Hematopoietic multipotent progenitor cell treated with erythropoietin and hydrocortisone succinate and interleukin-3 and kit ligand, for 15 days (in vitro differentiated cells): ENCODE measurements around the gene TBC1D1.

Experiments
- DNase-seq: peaks from one replicate; pipeline ENCODE4 v3.0.0-alpha.2; 2015; ENCODE audit warnings: low spot score

Gene TBC1D1

DNA sequence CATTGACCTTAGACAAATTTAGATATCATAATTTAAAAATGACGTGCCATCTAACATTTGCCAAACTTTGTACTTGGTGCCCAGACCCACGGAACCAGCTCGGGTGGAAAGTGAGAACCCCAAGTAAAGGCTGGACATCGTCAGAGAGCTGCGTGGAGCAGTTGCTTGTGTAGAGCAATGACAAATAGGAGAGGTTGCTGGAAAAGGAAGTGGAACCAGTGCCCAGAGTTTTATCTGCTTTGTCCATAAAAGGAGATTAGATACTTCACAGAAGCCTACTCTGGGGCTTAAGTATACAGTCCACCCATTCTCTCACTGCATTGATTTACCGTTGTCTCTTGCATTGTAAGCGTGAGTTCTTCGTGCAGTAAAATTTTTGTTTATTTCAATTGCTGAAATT lies 5.4 kb upstream of the TBC1D1 start:
- no peak for DNase-seq

GRCh38 chr4:37889849-37890800 lies 759 bp upstream of the TBC1D1 start:
- no peak for DNase-seq

- no peak for DNase-seq
These were observed 626 bp downstream of the TBC1D1 start for GRCh38 chr4:37891260-37892159.

DNA sequence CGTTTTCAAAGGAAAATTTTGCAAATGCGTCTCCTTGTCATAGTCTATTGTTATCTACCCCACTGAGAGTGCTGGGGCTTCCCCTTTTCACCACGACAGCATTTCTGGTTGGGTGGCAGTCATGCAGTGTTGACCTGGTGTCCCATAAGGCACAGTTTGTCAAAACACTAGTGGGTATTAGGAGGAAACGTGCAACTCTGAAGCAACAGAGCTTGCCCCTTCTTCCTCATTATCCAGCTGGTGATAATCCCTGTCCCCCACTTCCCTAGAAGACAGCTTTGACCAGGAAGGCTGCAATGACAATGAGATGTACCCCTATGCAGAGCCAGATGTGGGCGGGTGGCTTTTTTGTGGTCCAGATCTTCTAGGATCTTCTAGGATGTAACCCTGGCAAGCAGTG lies 1.8 kb downstream of the TBC1D1 start:
- no peak for DNase-seq

- no peak for DNase-seq
These were observed 2.3 kb downstream of the TBC1D1 start for GRCh38 chr4:37893164-37893563.

DNA sequence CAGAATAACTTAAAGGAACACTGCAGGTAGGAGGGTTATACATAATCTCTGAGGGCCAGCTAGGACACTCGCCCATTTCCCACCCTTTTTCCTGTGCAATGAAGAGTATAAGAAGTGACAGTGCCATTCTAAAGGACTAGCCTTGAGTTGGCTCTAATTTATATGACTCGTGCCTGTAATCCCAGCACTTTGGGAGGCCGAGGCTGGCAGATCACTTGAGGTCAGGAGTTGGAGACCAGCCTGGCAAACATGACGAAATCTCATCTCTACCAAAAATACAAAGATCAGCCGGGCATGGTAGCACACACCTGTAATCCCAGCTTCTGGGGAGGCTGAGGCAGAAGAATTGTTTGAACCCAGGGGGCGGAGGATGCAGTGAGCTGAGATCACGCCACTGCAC lies 4.4 kb downstream of the TBC1D1 start:
- DNase-seq = no peak

- DNase-seq = no peak
These were observed 5.4 kb downstream of the TBC1D1 start for GRCh38 chr4:37896206-37896860.

DNA sequence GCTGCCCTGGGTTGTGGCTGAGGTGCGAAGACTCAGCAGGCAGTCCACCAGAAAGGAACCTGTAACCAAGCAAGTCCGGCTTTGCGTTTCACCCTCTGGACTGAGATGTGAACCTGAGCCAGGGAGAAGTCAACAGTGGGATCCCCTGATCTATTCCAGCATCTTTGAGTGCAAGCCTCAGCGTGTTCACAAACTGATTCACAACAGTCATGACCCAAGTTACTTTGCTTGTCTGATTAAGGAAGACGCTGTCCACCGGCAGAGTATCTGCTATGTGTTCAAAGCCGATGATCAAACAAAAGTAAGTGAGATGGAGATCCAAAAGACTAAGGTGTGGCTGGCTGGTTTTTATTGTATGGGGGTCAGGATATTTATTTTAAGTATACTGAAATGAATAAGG lies 11.3 kb downstream of the TBC1D1 start:
- DNase-seq = no peak

- DNase-seq = no peak
These were observed 12.1 kb downstream of the TBC1D1 start for GRCh38 chr4:37902738-37903693.

DNA sequence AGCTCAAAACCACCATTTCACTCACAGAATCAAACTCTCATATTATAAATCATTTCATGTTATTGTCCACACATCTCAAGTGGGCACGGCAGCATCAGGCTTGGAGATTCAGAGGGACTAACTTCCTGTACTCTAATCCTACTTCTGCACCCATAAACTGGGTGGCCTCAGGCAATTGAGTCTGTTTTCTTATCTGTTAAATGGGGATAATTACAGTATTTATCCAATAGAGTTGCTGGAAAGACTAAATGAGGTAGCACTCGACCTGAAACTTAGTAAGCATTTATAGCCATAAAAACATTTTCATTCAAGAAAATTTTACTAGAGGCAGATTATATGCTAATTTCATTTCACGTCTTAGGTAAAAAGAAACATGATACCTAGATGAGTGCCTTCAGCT lies 13.0 kb downstream of the TBC1D1 start:
- DNase-seq = no peak

- DNase-seq = no peak
These were observed 13.9 kb downstream of the TBC1D1 start for GRCh38 chr4:37904824-37905223.

GRCh38 chr4:37905533-37906169 lies 14.8 kb downstream of the TBC1D1 start:
- DNase-seq = no peak

GRCh38 chr4:37908488-37909331 lies 17.8 kb downstream of the TBC1D1 start:
- no peak for DNase-seq

DNA sequence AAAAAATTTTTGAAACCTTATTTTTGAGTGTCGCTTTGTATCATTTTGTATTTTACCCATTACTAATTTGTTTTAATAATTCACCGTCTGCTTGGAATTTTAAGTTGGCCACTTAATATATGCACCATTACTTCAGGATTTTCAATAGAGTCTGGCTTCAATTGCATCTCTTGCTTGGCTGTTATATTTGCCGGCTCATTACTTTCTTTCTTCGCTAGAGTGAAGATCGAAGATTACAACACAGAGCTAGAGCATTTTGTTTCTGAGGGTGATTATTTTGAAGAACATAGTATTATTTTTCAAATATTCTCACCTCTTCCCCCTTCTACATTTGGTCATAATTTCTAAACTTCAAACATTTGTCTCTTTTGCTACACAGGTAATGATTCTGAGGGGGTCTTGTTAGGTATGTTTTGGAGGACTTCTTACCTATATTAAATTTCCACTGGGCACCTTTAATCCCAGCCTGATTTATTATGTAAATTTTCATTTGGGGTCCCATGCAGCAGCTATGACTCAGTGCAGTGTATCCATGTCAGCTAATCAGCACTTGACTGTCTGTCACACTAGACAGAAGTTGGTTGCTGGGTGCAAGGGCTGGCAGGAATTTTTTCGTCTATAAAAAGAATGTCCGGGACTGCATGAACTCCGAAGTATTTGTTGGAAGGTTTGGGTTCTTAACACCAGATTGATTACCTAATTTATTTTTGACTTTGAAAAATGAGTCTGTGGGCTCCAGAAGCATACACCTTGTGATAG lies 18.6 kb downstream of the TBC1D1 start:
- DNase-seq = no peak

- DNase-seq = no peak
These were observed 19.2 kb downstream of the TBC1D1 start for GRCh38 chr4:37910091-37910486.

GRCh38 chr4:37914539-37914938 lies 23.7 kb downstream of the TBC1D1 start:
- no peak for DNase-seq

DNA sequence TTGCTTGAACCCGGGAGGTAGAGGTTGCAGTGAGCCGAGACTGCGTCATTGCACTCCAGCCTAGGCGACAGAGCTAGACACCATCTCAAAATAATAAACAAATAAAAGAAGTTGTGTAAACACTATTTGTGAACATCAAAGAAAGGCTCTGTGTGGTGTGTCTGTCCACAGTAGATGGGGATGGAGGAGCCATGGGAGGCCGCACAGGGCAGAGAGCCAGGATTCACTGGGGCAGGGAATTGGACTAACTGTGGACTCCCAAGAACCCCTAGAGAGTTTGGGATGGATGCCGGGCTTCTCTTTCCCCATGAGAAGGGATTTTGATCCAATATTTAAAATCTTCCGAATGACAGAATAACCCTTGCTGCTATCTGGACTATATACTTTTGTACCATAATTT lies 26.5 kb downstream of the TBC1D1 start:
- DNase-seq = no peak

DNA sequence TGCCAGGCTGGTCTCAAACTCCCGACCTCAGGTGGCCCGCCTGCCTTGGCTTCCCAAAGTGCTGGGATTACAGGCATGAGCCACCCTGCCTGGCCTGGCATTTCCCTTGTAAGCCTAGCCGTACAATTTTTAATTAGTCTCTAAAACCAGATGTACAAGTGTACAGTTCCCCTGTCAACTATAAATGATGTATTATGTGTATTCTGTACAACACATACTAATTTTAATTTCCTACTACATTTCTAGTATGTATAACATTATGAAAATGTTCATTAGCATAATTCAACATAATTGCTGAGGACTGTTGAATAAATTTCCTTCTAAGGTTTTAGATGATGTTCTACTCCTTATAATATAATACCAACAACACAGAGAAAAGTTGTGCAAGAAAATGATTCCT lies 27.8 kb downstream of the TBC1D1 start:
- no peak for DNase-seq

DNA sequence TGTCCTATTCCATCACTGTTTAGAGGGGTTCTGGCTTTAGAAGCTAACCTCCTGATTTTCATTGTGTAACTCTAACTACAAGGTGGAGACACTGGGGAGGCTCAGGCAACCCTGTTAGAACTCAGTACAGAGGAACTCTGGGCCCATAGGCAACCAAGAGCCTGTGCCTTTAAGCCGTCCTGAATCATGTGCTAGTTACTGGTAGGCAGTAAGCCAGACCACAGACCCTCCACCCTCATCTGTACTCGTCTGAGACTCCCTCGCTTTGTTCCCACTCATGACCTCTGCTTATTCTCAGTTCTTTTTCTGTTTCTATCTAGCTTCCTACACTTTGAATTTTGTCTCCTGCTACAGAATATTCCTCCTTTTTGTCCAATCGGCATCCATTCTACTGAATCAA lies 31.4 kb downstream of the TBC1D1 start:
- DNase-seq = no peak
